H9 (cell line): ENCODE data around the gene AK5. TPM values are rescaled to one million over a fixed set of nuclear protein-coding genes. Genes with fewer than 3 reads are reported as not detected.

Experiments
- DNase-seq: peaks from one replicate; pipeline ENCODE4 v3.0.0-alpha.2; 2017
- H2AFZ ChIP-seq: one replicate; pipeline ENCODE4 v1.6.1; 2013; ENCODE audit warnings: mild to moderate bottlenecking, low read length, control low read depth, moderate library complexity
- H2AK5ac ChIP-seq: 2 replicates; pipeline ENCODE4 v1.6.1; 2013; ENCODE audit warnings: low read length, control low read depth, mixed read lengths; ENCODE audit not compliant: insufficient read length
- H2BK120ac ChIP-seq: one replicate; pipeline ENCODE4 v1.6.1; 2013; ENCODE audit warnings: low read depth, mild to moderate bottlenecking, low read length, control low read depth, inconsistent platforms; ENCODE audit not compliant: poor library complexity, severe bottlenecking
- H2BK12ac ChIP-seq: 2 replicates; pipeline ENCODE4 v1.6.1; 2013; ENCODE audit warnings: low read length, control low read depth, mixed read lengths, low read depth; ENCODE audit not compliant: insufficient read length
- H2BK15ac ChIP-seq: 2 replicates; pipeline ENCODE4 v1.6.1; 2013; ENCODE audit warnings: low read depth, low read length, control low read depth
- H2BK20ac ChIP-seq: one replicate; pipeline ENCODE4 v1.6.1; 2013; ENCODE audit warnings: low read depth, mild to moderate bottlenecking, low read length, control low read depth, inconsistent platforms; ENCODE audit not compliant: poor library complexity, severe bottlenecking
- H2BK5ac ChIP-seq: 2 replicates; pipeline ENCODE4 v1.6.1; 2013; ENCODE audit warnings: low read length, control low read depth, mixed read lengths; ENCODE audit not compliant: insufficient read length
- H3K14ac ChIP-seq: 2 replicates; pipeline ENCODE4 v1.6.1; 2013; ENCODE audit warnings: low read length, control low read depth; ENCODE audit not compliant: insufficient read depth
- H3K18ac ChIP-seq: 2 replicates; pipeline ENCODE4 v1.6.1; 2013; ENCODE audit warnings: low read depth, mild to moderate bottlenecking, mixed read lengths, low read length, control low read depth; ENCODE audit not compliant: insufficient read length
- H3K23ac ChIP-seq: 2 replicates; pipeline ENCODE4 v1.6.1; 2013; ENCODE audit warnings: low read length, control low read depth, mixed read lengths, low read depth; ENCODE audit not compliant: insufficient read length
- H3K23me2 ChIP-seq: 2 replicates; pipeline ENCODE4 v1.6.1; 2013; ENCODE audit warnings: low read depth, mild to moderate bottlenecking, mixed read lengths, low read length, control low read depth; ENCODE audit not compliant: insufficient read length, poor library complexity, severe bottlenecking
- H3K27ac ChIP-seq: 2 replicates; pipeline ENCODE4 v1.5.1; 2013; ENCODE audit warnings: low read length, control low read depth, mixed read lengths, low read depth; ENCODE audit not compliant: insufficient read length
- H3K27me3 ChIP-seq: 2 replicates; pipeline ENCODE4 v1.6.1; 2013; ENCODE audit warnings: low read length, control low read depth, inconsistent platforms; ENCODE audit not compliant: insufficient read depth
- H3K4ac ChIP-seq: 2 replicates; pipeline ENCODE4 v1.6.1; 2013; ENCODE audit warnings: low read depth, mild to moderate bottlenecking, control low read depth, inconsistent platforms, low read length, moderate library complexity
- H3K4me1 ChIP-seq: 2 replicates; pipeline ENCODE4 v1.6.1; 2013; ENCODE audit warnings: low read length, control low read depth, inconsistent platforms; ENCODE audit not compliant: insufficient read depth
- H3K4me2 ChIP-seq: 2 replicates; pipeline ENCODE4 v1.6.1; 2013; ENCODE audit warnings: low read length, control low read depth, mixed read lengths; ENCODE audit not compliant: insufficient read length, insufficient read depth
- H3K56ac ChIP-seq: 2 replicates; pipeline ENCODE4 v1.6.1; 2013; ENCODE audit warnings: low read depth, mild to moderate bottlenecking, mixed read lengths, low read length, control low read depth; ENCODE audit not compliant: insufficient read length
- H3K79me1 ChIP-seq: 2 replicates; pipeline ENCODE4 v1.6.1; 2013; ENCODE audit warnings: low read depth, mild to moderate bottlenecking, moderate library complexity, low read length, control low read depth, inconsistent platforms; ENCODE audit not compliant: insufficient read depth, poor library complexity, severe bottlenecking
- H3K79me2 ChIP-seq: 2 replicates; pipeline ENCODE4 v1.6.1; 2013; ENCODE audit warnings: low read length, control low read depth, inconsistent platforms; ENCODE audit not compliant: insufficient read depth
- H3K9ac ChIP-seq: 2 replicates; pipeline ENCODE4 v1.6.1; 2013; ENCODE audit warnings: low read length, control low read depth, mixed read lengths; ENCODE audit not compliant: insufficient read length; ENCODE audit errors: extremely low read depth
- H3K9me3 ChIP-seq: one replicate; pipeline ENCODE4 v1.6.1; 2013; ENCODE audit warnings: low read depth, low read length, inconsistent platforms; ENCODE audit not compliant: control insufficient read depth
- H3T11ph ChIP-seq: one replicate; pipeline ENCODE4 v1.6.1; 2013; ENCODE audit warnings: mild to moderate bottlenecking, low read length, control low read depth, inconsistent platforms
- H4K20me1 ChIP-seq: one replicate; pipeline ENCODE4 v1.6.1; 2013; ENCODE audit not compliant: control insufficient read depth, insufficient read length, insufficient read depth
- H4K5ac ChIP-seq: 2 replicates; pipeline ENCODE4 v1.6.1; 2013; ENCODE audit warnings: low read depth, mild to moderate bottlenecking, mixed read lengths, low read length, control low read depth; ENCODE audit not compliant: insufficient read length
- H4K8ac ChIP-seq: replicated peaks from 2 replicates; pipeline ENCODE4 v1.6.1; 2013; ENCODE audit warnings: low read length, control low read depth, mixed read lengths, low read depth; ENCODE audit not compliant: insufficient read length
- H4K91ac ChIP-seq: 2 replicates; pipeline ENCODE4 v1.6.1; 2013; ENCODE audit warnings: low read depth, mild to moderate bottlenecking, moderate library complexity, mixed read lengths, low read length, control low read depth; ENCODE audit not compliant: insufficient read length
- H3K27ac Mint-ChIP-seq, 3 experiments: 2 replicates in 2 of 3; 3 replicates in 1 of 3; pipeline ENCODE4 v1.8.0; 2020 to 2021; ENCODE audit warnings: mixed read lengths in 3 of 3, mild to moderate bottlenecking in 1 of 3, moderate library complexity in 1 of 3
- H3K27me3 Mint-ChIP-seq: 2 replicates; pipeline ENCODE4 v1.8.0; 2021; ENCODE audit warnings: low read depth, mild to moderate bottlenecking, moderate library complexity, mixed read lengths
- H3K36me3 Mint-ChIP-seq, 3 experiments: 2 replicates in 2 of 3; 3 replicates in 1 of 3; pipeline ENCODE4 v1.8.0; 2020 to 2021; ENCODE audit warnings: low read depth in 3 of 3, mixed read lengths in 3 of 3; ENCODE audit not compliant: insufficient read depth in 1 of 3
- H3K4me1 Mint-ChIP-seq, 2 experiments: 2 replicates each; pipeline ENCODE4 v1.8.0; 2020; ENCODE audit warnings: mixed read lengths in 2 of 2
- H3K4me3 Mint-ChIP-seq, 2 experiments: 2 replicates in 1 of 2; 3 replicates in 1 of 2; pipeline ENCODE4 v1.8.0; 2020 to 2021; ENCODE audit warnings: mild to moderate bottlenecking in 2 of 2, mixed read lengths in 2 of 2, moderate library complexity in 1 of 2
- H3K9me3 Mint-ChIP-seq, 2 experiments: 2 replicates in 1 of 2; 3 replicates in 1 of 2; pipeline ENCODE4 v1.8.0; 2020; ENCODE audit warnings: mild to moderate bottlenecking in 2 of 2, mixed read lengths in 2 of 2, moderate library complexity in 1 of 2
- CTCF ChIP-seq: fragments of 200-600 bp; sonication (generic); conservative IDR thresholded peaks from 3 replicates; pipeline ENCODE4 v1.8.0; 2021; ENCODE audit warnings: antibody characterized with exemption, mild to moderate bottlenecking
- WGBS: extraction: QIAGEN DNeasy Blood & Tissue Kit; methylation state at CpG from one replicate; pipeline ENCODE4 v1.1.7; 2013; ENCODE audit warnings: missing lambda C conversion rate, low lambda C conversion rate, mixed read lengths; ENCODE audit not compliant: insufficient read length; ENCODE audit errors: extremely low coverage; 5-methylcytosine and 5-hydroxymethylcytosine counted together
- total RNA-seq: library from RNA; stranded (reverse); gene quantifications from 2 replicates; pipeline ENCODE4 v1.2.1, GENCODE V29; 2021

The AK5 gene
- total RNA-seq, 1 experiment from 2014 or later, result 2.5 TPM

GRCh38 chr1:77467021-77467595 is 185.3 kb downstream of the AK5 start:
- H3K14ac ChIP-seq, result no peak overlapping the region
- no peak overlapping the region for H2BK5ac ChIP-seq
- no peaks in the 10 kb centered on the region for H3K4me1 ChIP-seq
- no peak overlapping the region for H4K8ac ChIP-seq
- no peak overlapping the region for H3K9ac ChIP-seq
- TF ChIP-seq CTCF, result no peak
- DNase-seq, result no peak
- no peak overlapping the region for H3K4ac ChIP-seq
- WGBS, result no CpG with 5 or more reads among the region's 2 CpGs
- no peak overlapping the region for H4K5ac ChIP-seq
- H3K27ac ChIP-seq, result no peak overlapping the region
- no peak overlapping the region for H2AK5ac ChIP-seq
- H3K27me3 Mint-ChIP-seq, result no peaks in the 10 kb centered on the region
- no peak overlapping the region for H3K23ac ChIP-seq
- H3K23me2 ChIP-seq, result no peaks in the 10 kb centered on the region
- H2BK120ac ChIP-seq, result no peak overlapping the region
- no peaks in the 10 kb centered on the region for H3K9me3 Mint-ChIP-seq
- no peaks in the 10 kb centered on the region for H3K36me3 Mint-ChIP-seq
- no peaks in the 10 kb centered on the region for H3K9me3 ChIP-seq
- H2AFZ ChIP-seq, result no peak overlapping the region
- H3K4me2 ChIP-seq, result no peak overlapping the region
- H3T11ph ChIP-seq, result no peak overlapping the region
- H4K20me1 ChIP-seq, result no peaks in the 10 kb centered on the region
- H3K79me1 ChIP-seq, result no peaks in the 10 kb centered on the region
- no peak overlapping the region for H3K18ac ChIP-seq
- H2BK20ac ChIP-seq, result no peak overlapping the region
- H3K27ac Mint-ChIP-seq, result no peak overlapping the region
- no peaks in the 10 kb centered on the region; a peak in 3 of 4 replicates for H3K4me1 Mint-ChIP-seq
- H2BK15ac ChIP-seq, result no peak overlapping the region
- H3K56ac ChIP-seq, result no peak overlapping the region
- H3K4me3 Mint-ChIP-seq, result no peak overlapping the region
- H4K91ac ChIP-seq, result no peak overlapping the region
- H2BK12ac ChIP-seq, result no peak overlapping the region
- H3K27me3 ChIP-seq, result no peaks in the 10 kb centered on the region
- H3K79me2 ChIP-seq, result no peaks in the 10 kb centered on the region
